ENCODE results near the gene RAB37.

DNA sequence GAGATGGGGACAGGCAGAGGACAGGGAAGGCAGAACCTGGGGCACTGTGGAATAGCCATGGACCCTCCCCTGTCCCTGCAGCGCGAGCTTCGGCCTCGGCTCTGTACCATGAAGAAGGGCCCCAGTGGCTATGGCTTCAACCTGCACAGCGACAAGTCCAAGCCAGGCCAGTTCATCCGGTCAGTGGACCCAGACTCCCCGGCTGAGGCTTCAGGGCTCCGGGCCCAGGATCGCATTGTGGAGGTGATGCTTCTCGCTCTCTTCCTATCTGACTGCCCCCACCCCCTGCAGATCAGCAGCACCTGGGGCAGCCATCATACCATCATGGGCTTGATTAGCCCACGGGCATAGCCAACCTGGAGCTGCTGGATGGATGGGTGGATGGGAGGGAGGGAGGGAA lies 24.9 kb downstream of the RAB37 start:
- TF ChIP-seq, protein P1, sequence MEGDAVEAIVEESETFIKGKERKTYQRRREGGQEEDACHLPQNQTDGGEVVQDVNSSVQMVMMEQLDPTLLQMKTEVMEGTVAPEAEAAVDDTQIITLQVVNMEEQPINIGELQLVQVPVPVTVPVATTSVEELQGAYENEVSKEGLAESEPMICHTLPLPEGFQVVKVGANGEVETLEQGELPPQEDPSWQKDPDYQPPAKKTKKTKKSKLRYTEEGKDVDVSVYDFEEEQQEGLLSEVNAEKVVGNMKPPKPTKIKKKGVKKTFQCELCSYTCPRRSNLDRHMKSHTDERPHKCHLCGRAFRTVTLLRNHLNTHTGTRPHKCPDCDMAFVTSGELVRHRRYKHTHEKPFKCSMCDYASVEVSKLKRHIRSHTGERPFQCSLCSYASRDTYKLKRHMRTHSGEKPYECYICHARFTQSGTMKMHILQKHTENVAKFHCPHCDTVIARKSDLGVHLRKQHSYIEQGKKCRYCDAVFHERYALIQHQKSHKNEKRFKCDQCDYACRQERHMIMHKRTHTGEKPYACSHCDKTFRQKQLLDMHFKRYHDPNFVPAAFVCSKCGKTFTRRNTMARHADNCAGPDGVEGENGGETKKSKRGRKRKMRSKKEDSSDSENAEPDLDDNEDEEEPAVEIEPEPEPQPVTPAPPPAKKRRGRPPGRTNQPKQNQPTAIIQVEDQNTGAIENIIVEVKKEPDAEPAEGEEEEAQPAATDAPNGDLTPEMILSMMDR (IDR thresholded peaks at IDR 0.05): no peak
- no peak for TF ChIP-seq POLR2A (IDR thresholded peaks at IDR 0.05)
